HCT116 (cell line): ENCODE measurements around the gene ARFGAP3. TPM values are rescaled to one million over a fixed set of nuclear protein-coding genes. Genes with fewer than 3 reads are reported as not detected.

Source experiments
- ATAC-seq: fragments of 200-7000 bp; cut with Tn5 transposase; 2 replicates; pipeline ENCODE4 v1.9.1; 2020; ENCODE audit warnings: mild to moderate bottlenecking, moderate library complexity
- BruUV-seq: library from RNA; stranded (reverse); fragments of 400-500 nt; replicated peaks from 2 replicates; lab custom pipeline; 2021; lab: Mats Ljungman, UMichigan
- CTCF ChIA-PET: fragments of 300-600 bp; sonication (Branson Sonifier 250); formaldehyde crosslinking; loops from one replicate; lab custom pipeline; 2021; ENCODE audit warnings: antibody characterized with exemption; lab: Charles Lee
- POLR2A ChIA-PET: fragments of 300-600, 350-600 bp; sonication (Branson Sonifier 250); formaldehyde crosslinking; loops from one replicate; lab custom pipeline; 2021; ENCODE audit warnings: antibody characterized with exemption; lab: Charles Lee
- RAD21 ChIA-PET, 2 experiments: fragments of 300-600 bp; sonication (Branson Sonifier 250); formaldehyde crosslinking; loops; one replicate each; lab custom pipeline; 2023; ENCODE audit warnings: low total read pairs in 2 of 2; ENCODE audit not compliant: uncharacterized antibody in 2 of 2, unreplicated experiment in 2 of 2, low non-redundant PET in 1 of 2; lab: Charles Lee
- DNase-seq: peaks from one replicate; pipeline ENCODE4 v3.0.0-alpha.2; 2010; ENCODE audit warnings: low read depth, low spot score
- H2AFZ ChIP-seq: fragments of 200-600 bp; shearing (Covaris generic), sonication (generic); 2 replicates; pipeline ENCODE4 v1.6.1; 2017; ENCODE audit warnings: low read depth, mixed run types, mixed read lengths, antibody characterized with exemption, low read length; ENCODE audit not compliant: poor library complexity, severe bottlenecking
- H3K27ac ChIP-seq: 2 replicates; pipeline ENCODE4 v1.5.1; 2012; ENCODE audit warnings: low read depth, low read length
- H3K27me3 ChIP-seq: fragments of 200-600 bp; sonication (generic); 2 replicates; pipeline ENCODE4 v1.6.1; 2016; ENCODE audit warnings: mixed run types, low read length, mixed read lengths; ENCODE audit not compliant: insufficient read depth
- H3K36me3 ChIP-seq, 2 experiments: fragments of 200-500 bp in 1 of 2; fragments of 200-600 bp in 1 of 2; sonication (Bioruptor generic) in 1 of 2; sonication (generic) in 1 of 2; 2 replicates each; pipeline versions ENCODE4 v1.5.1 to v1.6.1; 2014 to 2016; ENCODE audit warnings: low read length in 2 of 2, inconsistent platforms in 1 of 2, mixed read lengths in 1 of 2, mixed run types in 1 of 2; ENCODE audit not compliant: insufficient read depth in 2 of 2, control insufficient read depth in 1 of 2
- H3K4me1 ChIP-seq, 2 experiments: fragments of 200-600 bp in 1 of 2; sonication (generic) in 1 of 2; 2 replicates each; pipeline versions ENCODE4 v1.5.1 to v1.6.1; 2012 to 2017; ENCODE audit warnings: low read length in 2 of 2, inconsistent platforms in 1 of 2, mild to moderate bottlenecking in 1 of 2, mixed read lengths in 1 of 2, mixed run types in 1 of 2, moderate library complexity in 1 of 2; ENCODE audit not compliant: insufficient read depth in 2 of 2, control insufficient read depth in 1 of 2
- H3K4me2 ChIP-seq: fragments of 200-600 bp; sonication (generic); 2 replicates; pipeline ENCODE4 v1.6.1; 2017; ENCODE audit warnings: mixed run types, low read length, mixed read lengths
- H3K4me3 ChIP-seq, 2 experiments: fragments of 200-600 bp in 1 of 2; sonication (generic) in 1 of 2; replicated peaks in 1 of 2; 2 replicates each; pipeline ENCODE4 v1.5.1; 2011 to 2016; ENCODE audit warnings: low read length in 2 of 2, control low read depth in 1 of 2, low read depth in 1 of 2, mild to moderate bottlenecking in 1 of 2, mixed read lengths in 1 of 2, mixed run types in 1 of 2
- H3K79me2 ChIP-seq: fragments of 200-600 bp; sonication (generic); 2 replicates; pipeline ENCODE4 v1.6.1; 2017; ENCODE audit warnings: mild to moderate bottlenecking, mixed run types, low read length, moderate library complexity, mixed read lengths; ENCODE audit not compliant: insufficient read depth
- H3K9ac ChIP-seq: fragments of 200-600 bp; sonication (generic); 2 replicates; pipeline ENCODE4 v1.6.1; 2016; ENCODE audit warnings: low read length, mixed read lengths
- H3K9me2 ChIP-seq: fragments of 200-600 bp; sonication (generic), shearing (Covaris generic); 2 replicates; pipeline ENCODE4 v1.6.1; 2017; ENCODE audit warnings: mixed run types, mild to moderate bottlenecking, moderate library complexity; ENCODE audit not compliant: insufficient read depth
- H3K9me3 ChIP-seq, 2 experiments: fragments of 200-500 bp in 1 of 2; fragments of 200-600 bp in 1 of 2; sonication (Bioruptor generic) in 1 of 2; sonication (generic) in 1 of 2; 2 replicates each; pipeline ENCODE4 v1.6.1; 2014 to 2017; ENCODE audit warnings: low read length in 2 of 2, mixed read lengths in 2 of 2, inconsistent platforms in 1 of 2, low read depth in 1 of 2, mild to moderate bottlenecking in 1 of 2, mixed run types in 1 of 2, moderate library complexity in 1 of 2; ENCODE audit not compliant: control insufficient read depth in 1 of 2, insufficient read depth in 1 of 2
- H4K20me1 ChIP-seq: fragments of 200-600 bp; sonication (generic), shearing (Covaris generic); 2 replicates; pipeline ENCODE4 v1.6.1; 2017; ENCODE audit warnings: mixed run types, mild to moderate bottlenecking, moderate library complexity; ENCODE audit not compliant: insufficient read depth
- ATF3 ChIP-seq: IDR thresholded peaks from 2 replicates; pipeline ENCODE4 v1.6.1; 2012
- CEBPB ChIP-seq: IDR thresholded peaks from 2 replicates; pipeline ENCODE4 v1.6.1; 2012; ENCODE audit warnings: low read depth
- CTCF ChIP-seq, 3 experiments: fragments of 200-600 bp in 1 of 3; sonication (generic) in 1 of 3; IDR thresholded peaks in 2 of 3; conservative IDR thresholded peaks in 1 of 3; 2 replicates each; pipeline ENCODE4 v1.5.1; 2012 to 2017; ENCODE audit warnings: low read depth in 2 of 3, low read length in 2 of 3, antibody characterized with exemption in 1 of 3, borderline replicate concordance in 1 of 3, control low read depth in 1 of 3, mild to moderate bottlenecking in 1 of 3, mixed read lengths in 1 of 3, mixed run types in 1 of 3, moderate library complexity in 1 of 3; ENCODE audit not compliant: insufficient read depth in 1 of 3
- EGR1 ChIP-seq: IDR thresholded peaks from 2 replicates; pipeline ENCODE4 v1.6.1; 2012; ENCODE audit warnings: low read depth
- EZH2phosphoT487 ChIP-seq: fragments of 200-600 bp; IDR thresholded peaks from 2 replicates; pipeline ENCODE4 v1.6.1; 2018; ENCODE audit warnings: antibody characterized with exemption, borderline replicate concordance
- MAX ChIP-seq: IDR thresholded peaks from 2 replicates; pipeline ENCODE4 v1.6.1; 2012
- SIN3A ChIP-seq: IDR thresholded peaks from 2 replicates; pipeline ENCODE4 v1.6.1; 2012; ENCODE audit warnings: low read depth
- SP1 ChIP-seq: IDR thresholded peaks from 2 replicates; pipeline ENCODE4 v1.6.1; 2012; ENCODE audit warnings: low read depth
- SRF ChIP-seq: IDR thresholded peaks from 2 replicates; pipeline ENCODE4 v1.6.1; 2012; ENCODE audit warnings: low read depth
- TCF7L2 ChIP-seq: IDR thresholded peaks from 2 replicates; pipeline ENCODE4 v1.7.0; 2011; ENCODE audit warnings: borderline replicate concordance, inconsistent platforms; ENCODE audit not compliant: insufficient read depth, insufficient read length; ENCODE audit errors: extremely low read depth
- ZBTB33 ChIP-seq: IDR thresholded peaks from 2 replicates; pipeline ENCODE4 v1.6.1; 2011; ENCODE audit warnings: mild to moderate bottlenecking, low read length, moderate library complexity; ENCODE audit not compliant: insufficient replicate concordance; ENCODE audit errors: extremely low read depth
- ZNF274 ChIP-seq: fragments of 200-500 bp; sonication (Bioruptor generic); IDR thresholded peaks from 2 replicates; pipeline ENCODE4 v1.6.1; 2014; ENCODE audit warnings: mild to moderate bottlenecking, low read depth, low read length, inconsistent platforms
- intact Hi-C: fragments of 100-400 bp; cut with micrococcal nuclease; formaldehyde crosslinking; loops from 2 replicates; pipeline ENCODE4 v1.10.0; 2022
- total RNA-seq: library from RNA; stranded (reverse); gene quantifications from one replicate; pipeline ENCODE4 v1.2.1, GENCODE V29; 2021; ENCODE audit not compliant: unreplicated experiment

ARFGAP3 gene
- total RNA-seq, 1 experiment from 2014 or later: 15.4 TPM

- Histone ChIP-seq H3K4me2 (no peak overlapping the region), H3K4me3 (no peak overlapping the region), H4K20me1 (no peaks in the 10 kb centered on the region), H3K9me2 (no peaks in the 10 kb centered on the region), H2AFZ (no peak overlapping the region), H3K79me2 (no peaks in the 10 kb centered on the region), H3K9me3 (no peaks in the 10 kb centered on the region), H3K9ac (no peak overlapping the region)
- no peak for DNase-seq
- intact Hi-C loops: no loop called here
- ATAC-seq: peak; percentile 63
- RAD21 ChIA-PET: interaction anchor here in 1 of 2 experiments (0.6 kb wide), 1 partner anchor 260 kb away, joined by 3 read pairs; no protein-coding TSS in a partner anchor
- no peak for TF ChIP-seq TCF7L2
- TF ChIP-seq ZNF274: no peak
- no peak for TF ChIP-seq EZH2phosphoT487
- peak in 2 of 3 experiments; percentile 32 to 50; a peak in 4 of 6 replicates for TF ChIP-seq CTCF (IDR thresholded peaks at IDR 0.05 in 2 of 3, conservative IDR thresholded peaks at IDR 0.05 in 1 of 3; ENCODE audit: borderline replicate concordance in 1 of 3, insufficient read depth in 1 of 3, low read depth in 2 of 3, low read length in 2 of 3)
- TF ChIP-seq, all 23 proteins: peak for 1
- ChIA-PET CTCF (interaction anchor here (1.0 kb wide), 1 partner anchor 13 kb away, joined by 4 read pairs; no protein-coding TSS in a partner anchor), POLR2A (no interaction called here)
- Histone ChIP-seq H3K4me1 (no peaks in the 10 kb centered on the region), H3K36me3 (peaks cover 12 to 25% of the 10 kb centered on the region in 2 experiments; a peak in 3 of 4 replicates), H3K27me3 (no peaks in the 10 kb centered on the region), H3K27ac (no peak overlapping the region)
- no TSS peak for BruUV-seq
Measured at GRCh38 chr22:42880815-42881214, 23.7 kb upstream of the ARFGAP3 start.

- H3K9ac ChIP-seq: no peak overlapping the region
- no peaks in the 10 kb centered on the region for H3K4me1 ChIP-seq
- H3K36me3 ChIP-seq: peaks cover 13 to 25% of the 10 kb centered on the region in 2 experiments; a peak in 3 of 4 replicates
- CTCF ChIA-PET: interaction anchor here (1.0 kb wide), 1 partner anchor 12 kb away, joined by 4 read pairs; no protein-coding TSS in a partner anchor
- RAD21 ChIA-PET: no interaction called here
- H3K27ac ChIP-seq: no peak overlapping the region
- no peaks in the 10 kb centered on the region for H3K9me3 ChIP-seq
- no peaks in the 10 kb centered on the region for H4K20me1 ChIP-seq
- BruUV-seq: no TSS peak
- no peak overlapping the region for H3K4me2 ChIP-seq
- H3K79me2 ChIP-seq: no peaks in the 10 kb centered on the region
- no peak for ATAC-seq
- POLR2A ChIA-PET: no interaction called here
- no peak for DNase-seq
- no peak overlapping the region for H3K4me3 ChIP-seq
- H3K27me3 ChIP-seq: no peaks in the 10 kb centered on the region
- no peaks in the 10 kb centered on the region for H3K9me2 ChIP-seq
- intact Hi-C loops: no loop called here
- H2AFZ ChIP-seq: no peak overlapping the region
- TF ChIP-seq SP1 (no peak), SIN3A (no peak), EGR1 (no peak), MAX (no peak), ZNF274 (no peak), SRF (no peak), ATF3 (no peak), ZBTB33 (no peak), TCF7L2 (no peak), CEBPB (no peak)
Measured at GRCh38 chr22:42879371-42880021, 22.4 kb upstream of the ARFGAP3 start.
